Natural killer cell (primary cell): ENCODE data around the gene TSPAN17. TPM values are rescaled to one million over a fixed set of nuclear protein-coding genes. Genes with fewer than 3 reads are reported as not detected.

Source experiments
- ATAC-seq, 3 donors: fragments of 150-1000 bp in 2 of 3; fragments of 200-7000 bp in 1 of 3; cut with Tn5 transposase; 1 replicate in 1 of 3; 2 replicates in 2 of 3; pipeline ENCODE4 v1.10.0; 2021; ENCODE audit warnings: mild to moderate bottlenecking in 2 of 3, moderate library complexity in 2 of 3
- DNase-seq, 2 donors: peaks; one replicate each; pipeline versions ENCODE4 v3.0.0 to v3.0.0-alpha.2; 2013 to 2021; ENCODE audit warnings: mixed read lengths in 1 of 2
- H3K27ac ChIP-seq: one replicate; pipeline ENCODE4 v1.5.1; 2013; ENCODE audit warnings: mild to moderate bottlenecking, low read length
- H3K27me3 ChIP-seq: one replicate; pipeline ENCODE4 v1.6.1; 2013; ENCODE audit warnings: low read length; ENCODE audit not compliant: control insufficient read depth, insufficient read depth
- H3K36me3 ChIP-seq: one replicate; pipeline ENCODE4 v1.6.1; 2013; ENCODE audit warnings: low read length; ENCODE audit not compliant: control insufficient read depth, insufficient read depth
- H3K4me1 ChIP-seq: one replicate; pipeline ENCODE4 v1.6.1; 2013; ENCODE audit warnings: low read length; ENCODE audit not compliant: control insufficient read depth, insufficient read depth
- H3K4me3 ChIP-seq: one replicate; pipeline ENCODE4 v1.5.1; 2013; ENCODE audit warnings: low read length
- H3K9me3 ChIP-seq: one replicate; pipeline ENCODE4 v1.6.1; 2013; ENCODE audit warnings: low read length; ENCODE audit not compliant: control insufficient read depth, insufficient read depth
- H3K27ac Mint-ChIP-seq, 2 donors: one replicate each; pipeline ENCODE4 v1.8.0; 2022; ENCODE audit warnings: mild to moderate bottlenecking in 2 of 2, mixed read lengths in 2 of 2, moderate library complexity in 1 of 2
- H3K27me3 Mint-ChIP-seq, 2 donors: one replicate each; pipeline ENCODE4 v1.8.0; 2022; ENCODE audit warnings: low read depth in 2 of 2, mixed read lengths in 2 of 2
- H3K36me3 Mint-ChIP-seq: one replicate; pipeline ENCODE4 v1.8.0; 2022; ENCODE audit warnings: mixed read lengths
- H3K4me1 Mint-ChIP-seq, 2 donors: one replicate each; pipeline ENCODE4 v1.8.0; 2022; ENCODE audit warnings: mixed read lengths in 2 of 2
- H3K4me3 Mint-ChIP-seq: one replicate; pipeline ENCODE4 v1.8.0; 2022; ENCODE audit warnings: mild to moderate bottlenecking, moderate library complexity, mixed read lengths
- H3K9me3 Mint-ChIP-seq, 2 donors: one replicate each; pipeline ENCODE4 v1.8.0; 2022; ENCODE audit warnings: mixed read lengths in 2 of 2
- CTCF ChIP-seq: fragments of 200-600 bp; IDR thresholded peaks from one replicate; pipeline ENCODE4 v1.8.0; 2022; ENCODE audit warnings: antibody characterized with exemption
- WGBS: methylation state at CpG from one replicate; pipeline ENCODE4 v1.1.7; 2013; ENCODE audit warnings: missing lambda C conversion rate; ENCODE audit not compliant: insufficient coverage; 5-methylcytosine and 5-hydroxymethylcytosine counted together
- intact Hi-C: fragments of 100-400 bp; cut with micrococcal nuclease; formaldehyde crosslinking; loops from one replicate; pipeline ENCODE4 v1.14.2; 2022
- total RNA-seq, 4 donors: library from RNA; stranded (reverse); fragments of 120-200 nt in 1 of 4; gene quantifications; one replicate each; pipeline versions ENCODE4 v1.2.3 to v1.2.4, GENCODE V29; 2013 to 2022

Gene TSPAN17
- total RNA-seq, 3 donors from 2014 or later (not counting 1 experiment from before 2014, with no cell fraction given) = 24.1 to 29.4 (median 24.6) TPM

GRCh38 chr5:176603091-176603490 lies 44.2 kb upstream of the TSPAN17 start:
- Histone ChIP-seq H3K4me1 (no peaks in the 10 kb centered on the region), H3K9me3 (no peaks in the 10 kb centered on the region), H3K4me3 (no peak overlapping the region), H3K27ac (no peak overlapping the region), H3K36me3 (no peaks in the 10 kb centered on the region), H3K27me3 (no peaks in the 10 kb centered on the region)
- DNase-seq = no peak
- no peak for TF ChIP-seq CTCF
- H3K36me3 Mint-ChIP-seq = no peaks in the 10 kb centered on the region
- H3K27me3 Mint-ChIP-seq = peaks cover 0 to 9% of the 10 kb centered on the region in 2 donors
- 38% methylated on average over 2 of the region's 2 CpGs for WGBS
- intact Hi-C loops = no loop called here
- H3K4me3 Mint-ChIP-seq = no peak overlapping the region
- H3K27ac Mint-ChIP-seq = no peak overlapping the region
- no peak for ATAC-seq
- no peaks in the 10 kb centered on the region for H3K9me3 Mint-ChIP-seq
- no peaks in the 10 kb centered on the region for H3K4me1 Mint-ChIP-seq

- no peaks in the 10 kb centered on the region for H3K9me3 ChIP-seq
- H3K27ac ChIP-seq = no peak overlapping the region
- no peak overlapping the region for H3K27ac Mint-ChIP-seq
- peaks cover 6 to 9% of the 10 kb centered on the region in 2 donors for H3K4me1 Mint-ChIP-seq
- peaks cover 0 to 11% of the 10 kb centered on the region in 2 donors for H3K27me3 Mint-ChIP-seq
- WGBS = 72% methylated on average over 2 of the region's 3 CpGs
- no peaks in the 10 kb centered on the region for H3K27me3 ChIP-seq
- peaks cover 13% of the 10 kb centered on the region for H3K4me1 ChIP-seq
- ATAC-seq (no peak), DNase-seq (no peak)
- H3K4me3 Mint-ChIP-seq = no peak overlapping the region
- intact Hi-C loops = no loop called here
- no peaks in the 10 kb centered on the region for H3K36me3 Mint-ChIP-seq
- H3K36me3 ChIP-seq = no peaks in the 10 kb centered on the region
- no peak for TF ChIP-seq CTCF
- H3K9me3 Mint-ChIP-seq = no peaks in the 10 kb centered on the region
- H3K4me3 ChIP-seq = no peak overlapping the region
Observed at GRCh38 chr5:176606032-176606431, 41.3 kb upstream of the TSPAN17 start.

- 92% methylated on average over 3 of the region's 3 CpGs for WGBS
- Histone ChIP-seq H3K4me1 (peaks cover 13% of the 10 kb centered on the region), H3K9me3 (no peaks in the 10 kb centered on the region), H3K4me3 (no peak overlapping the region), H3K27me3 (no peaks in the 10 kb centered on the region), H3K27ac (no peak overlapping the region), H3K36me3 (no peaks in the 10 kb centered on the region)
- Mint-ChIP-seq H3K27me3 (peaks cover 7 to 16% of the 10 kb centered on the region in 2 donors), H3K9me3 (no peaks in the 10 kb centered on the region), H3K4me1 (peaks cover 9 to 10% of the 10 kb centered on the region in 2 donors), H3K4me3 (no peak overlapping the region), H3K36me3 (no peaks in the 10 kb centered on the region), H3K27ac (no peak overlapping the region)
- intact Hi-C loops = no loop called here
- DNase-seq (no peak), ATAC-seq (no peak)
- no peak for TF ChIP-seq CTCF
Observed at GRCh38 chr5:176606875-176607274, 40.4 kb upstream of the TSPAN17 start.

- Histone ChIP-seq H3K9me3 (no peaks in the 10 kb centered on the region), H3K4me1 (peaks cover 13% of the 10 kb centered on the region), H3K36me3 (no peaks in the 10 kb centered on the region), H3K27me3 (peaks cover under 1% of the 10 kb centered on the region), H3K27ac (no peak overlapping the region), H3K4me3 (no peak overlapping the region)
- intact Hi-C loops = no loop called here
- H3K9me3 Mint-ChIP-seq = no peaks in the 10 kb centered on the region
- H3K27ac Mint-ChIP-seq = no peak overlapping the region
- H3K4me3 Mint-ChIP-seq = peak overlapping the region; percentile 47
- H3K4me1 Mint-ChIP-seq = peaks cover 9 to 10% of the 10 kb centered on the region in 2 donors
- no peak for TF ChIP-seq CTCF
- 90% methylated on average over 4 of the region's 4 CpGs for WGBS
- no peaks in the 10 kb centered on the region for H3K36me3 Mint-ChIP-seq
- peaks cover 18 to 23% of the 10 kb centered on the region in 2 donors for H3K27me3 Mint-ChIP-seq
- ATAC-seq (no peak), DNase-seq (no peak)
Observed at GRCh38 chr5:176608142-176608705, 39.1 kb upstream of the TSPAN17 start.
